GM10266 (cell line): Measurements from ENCODE around the gene PRPF8.
A peak's percentile ranks its signal among the peaks of the same experiment; 100 is the strongest.

Experiments used
- DNase-seq: peaks from one replicate; pipeline ENCODE4 v3.0.0; 2012; ENCODE audit errors: extremely low spot score
- TF ChIP-seq, protein P1 (sequence below): IDR thresholded peaks from 2 replicates; pipeline ENCODE4 v1.5.1; 2012; ENCODE audit warnings: mild to moderate bottlenecking, low read depth; ENCODE audit not compliant: control insufficient read depth, insufficient read depth; ENCODE audit errors: missing control alignments

PRPF8 gene

DNA sequence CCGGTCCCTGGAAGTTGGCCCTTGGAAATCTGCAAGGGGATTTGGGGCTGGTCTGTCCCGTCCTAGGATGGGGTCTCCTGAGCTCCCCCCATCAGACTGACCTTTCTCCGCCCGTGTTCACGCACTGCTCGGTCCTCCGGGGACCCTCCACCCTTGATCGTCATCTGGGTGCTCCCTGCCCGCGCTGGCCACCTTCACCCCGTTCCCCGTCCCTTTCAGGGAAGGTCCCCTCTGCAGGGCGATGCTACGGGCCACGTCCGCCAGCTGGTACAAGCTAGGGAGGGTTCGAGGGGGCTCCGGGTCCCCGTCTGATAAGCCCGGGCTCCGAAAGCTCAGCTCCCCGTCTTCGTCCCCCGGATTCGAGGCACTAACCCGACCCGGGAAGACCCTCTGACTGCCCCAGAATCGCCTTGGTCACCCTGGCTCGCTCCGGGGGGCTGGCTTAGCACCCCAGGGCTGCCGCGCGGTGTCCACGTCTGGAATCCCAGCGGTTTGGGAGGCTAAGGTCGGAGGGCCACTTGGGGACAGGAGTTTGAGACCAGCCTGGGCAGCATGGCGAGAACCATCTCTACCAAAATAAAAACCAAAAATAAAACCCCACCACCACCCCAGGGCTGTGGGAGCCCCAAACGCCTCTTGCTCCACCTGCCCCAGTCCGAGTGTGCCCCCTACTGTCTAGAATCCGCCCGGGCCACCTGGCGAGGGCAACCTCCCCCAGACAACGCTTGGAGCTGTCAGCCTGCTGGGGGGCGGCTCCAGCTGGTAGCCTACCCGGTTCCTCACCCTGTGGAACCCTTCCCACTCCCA is 55.0 kb downstream of the PRPF8 start:
- TF ChIP-seq, protein P1, sequence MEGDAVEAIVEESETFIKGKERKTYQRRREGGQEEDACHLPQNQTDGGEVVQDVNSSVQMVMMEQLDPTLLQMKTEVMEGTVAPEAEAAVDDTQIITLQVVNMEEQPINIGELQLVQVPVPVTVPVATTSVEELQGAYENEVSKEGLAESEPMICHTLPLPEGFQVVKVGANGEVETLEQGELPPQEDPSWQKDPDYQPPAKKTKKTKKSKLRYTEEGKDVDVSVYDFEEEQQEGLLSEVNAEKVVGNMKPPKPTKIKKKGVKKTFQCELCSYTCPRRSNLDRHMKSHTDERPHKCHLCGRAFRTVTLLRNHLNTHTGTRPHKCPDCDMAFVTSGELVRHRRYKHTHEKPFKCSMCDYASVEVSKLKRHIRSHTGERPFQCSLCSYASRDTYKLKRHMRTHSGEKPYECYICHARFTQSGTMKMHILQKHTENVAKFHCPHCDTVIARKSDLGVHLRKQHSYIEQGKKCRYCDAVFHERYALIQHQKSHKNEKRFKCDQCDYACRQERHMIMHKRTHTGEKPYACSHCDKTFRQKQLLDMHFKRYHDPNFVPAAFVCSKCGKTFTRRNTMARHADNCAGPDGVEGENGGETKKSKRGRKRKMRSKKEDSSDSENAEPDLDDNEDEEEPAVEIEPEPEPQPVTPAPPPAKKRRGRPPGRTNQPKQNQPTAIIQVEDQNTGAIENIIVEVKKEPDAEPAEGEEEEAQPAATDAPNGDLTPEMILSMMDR = peak; percentile 88
- DNase-seq = peak; percentile 85

DNA sequence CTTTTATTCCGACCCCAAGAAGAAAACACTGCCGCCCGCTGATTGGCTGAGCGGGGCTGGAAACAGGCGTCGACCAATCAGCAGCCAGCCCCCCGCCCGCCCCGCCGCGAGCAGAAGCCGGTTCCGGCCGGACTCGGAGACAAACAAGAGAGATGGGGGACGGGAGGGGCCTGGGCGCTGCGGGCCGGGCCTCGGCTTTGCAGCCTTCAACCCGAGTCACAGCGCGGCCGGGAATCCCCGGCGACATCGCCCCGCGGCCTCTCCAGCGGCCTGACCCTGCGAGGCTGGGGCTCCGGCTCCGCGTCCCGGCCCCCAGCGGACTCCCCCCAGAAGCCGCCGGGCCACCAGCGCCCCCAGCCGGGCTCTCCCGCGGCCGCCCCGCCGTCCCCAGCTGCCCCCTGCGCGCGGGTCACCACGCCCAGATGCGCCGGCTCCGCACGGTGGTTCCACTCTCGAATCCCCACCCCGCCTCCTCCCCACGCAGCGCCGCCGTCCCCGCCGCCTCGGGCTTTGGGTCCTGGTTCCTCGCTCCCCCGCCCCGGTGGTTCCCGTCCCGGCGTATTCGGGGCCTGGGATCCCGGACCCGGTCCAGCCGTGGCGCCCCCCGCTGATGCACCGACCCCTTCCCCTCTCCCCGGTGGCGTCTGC is 55.7 kb downstream of the PRPF8 start:
- TF ChIP-seq, protein P1 = peak; percentile 53
- peak; percentile 99 for DNase-seq

DNA sequence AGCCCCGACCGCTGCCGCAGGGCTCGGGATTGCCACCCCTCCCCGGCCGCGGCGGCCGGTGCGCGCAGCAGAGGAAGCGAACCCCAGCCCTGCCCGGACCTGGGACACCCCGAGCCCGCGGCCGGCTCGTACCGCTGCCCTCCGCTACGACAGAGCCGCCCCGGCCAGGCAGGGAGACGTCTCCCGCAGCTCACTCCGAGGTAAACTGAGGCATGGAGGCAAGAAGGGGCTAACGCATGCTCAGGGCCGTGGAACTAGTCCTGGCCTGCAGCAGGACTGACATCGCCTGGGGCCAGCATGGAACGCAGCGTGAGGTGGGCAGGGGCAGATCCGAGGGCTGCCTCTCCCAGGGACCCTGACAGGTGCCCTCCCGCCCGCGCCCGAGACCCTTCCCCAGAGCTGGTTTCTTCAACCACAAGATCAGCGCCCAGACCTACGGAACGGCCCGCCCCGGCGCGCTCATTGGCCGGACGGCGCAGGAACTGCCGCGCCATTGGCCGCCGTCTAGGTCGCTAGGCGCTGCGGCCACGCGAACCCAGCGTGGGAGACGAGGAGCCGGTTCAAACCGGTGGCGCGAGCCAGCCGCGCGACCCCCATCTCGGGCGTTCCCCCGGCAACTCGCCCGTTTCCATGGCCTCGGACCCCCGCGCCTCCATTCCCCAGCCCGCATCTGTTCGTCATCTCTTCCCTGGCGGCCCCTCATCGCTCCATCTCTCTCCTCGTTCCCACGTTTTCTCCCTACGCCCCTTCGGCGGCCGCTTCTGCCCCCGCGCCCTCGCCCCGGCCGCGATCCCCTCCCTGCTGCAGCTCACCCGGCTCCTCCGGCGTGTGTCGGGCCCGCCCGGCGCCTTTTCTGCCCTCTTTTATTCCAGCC is 56.4 kb downstream of the PRPF8 start, which contains the start of gene SLC43A2:
Gene SLC43A2, minus strand, starts transcription at position 853 of the 874 bp plus-strand sequence. CDS start 960 bp downstream, outside the sequence.
- TF ChIP-seq, protein P1 = no peak
- DNase-seq = peak; percentile 97

DNA sequence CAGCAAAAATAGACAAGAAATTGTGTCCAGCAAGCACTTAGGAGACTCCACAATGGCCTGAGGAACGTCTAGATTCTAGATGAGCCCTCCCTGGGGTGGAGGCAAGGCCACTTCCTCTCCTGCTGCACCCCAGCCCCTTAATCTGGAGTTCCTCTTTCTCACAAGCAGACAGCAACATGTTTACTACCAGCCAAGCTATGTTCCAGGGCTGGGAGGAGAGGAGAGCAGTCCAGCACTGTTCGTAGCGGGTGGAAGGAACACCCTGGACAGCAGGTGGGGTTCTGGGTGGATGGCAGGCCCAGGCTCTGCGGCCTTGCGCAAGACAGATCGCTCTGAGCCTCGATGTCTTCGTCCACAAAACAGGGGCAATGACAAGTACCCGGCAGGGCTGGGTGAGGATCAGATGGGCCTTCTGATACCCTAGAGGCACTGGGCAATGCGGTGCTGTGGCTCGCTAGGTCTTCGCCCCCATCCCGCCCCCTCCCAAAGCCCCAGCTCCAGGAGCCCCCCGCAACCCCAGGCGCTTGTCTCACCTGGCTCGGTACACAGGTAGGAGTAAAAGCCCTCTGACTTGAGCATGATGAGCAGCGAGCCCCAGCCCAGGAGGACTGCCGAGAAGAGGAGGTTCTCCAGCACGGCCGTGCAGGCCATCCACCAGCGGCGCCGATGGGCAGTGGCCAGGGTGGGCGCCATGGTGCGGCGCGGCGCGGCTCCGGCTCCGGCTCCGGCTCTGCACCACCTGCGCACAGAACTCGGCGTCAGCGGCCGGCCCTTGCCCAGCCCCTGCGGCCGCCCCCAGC is 57.3 kb downstream of the PRPF8 start:
- DNase-seq = peak; percentile 69
- TF ChIP-seq, protein P1 = no peak

DNA sequence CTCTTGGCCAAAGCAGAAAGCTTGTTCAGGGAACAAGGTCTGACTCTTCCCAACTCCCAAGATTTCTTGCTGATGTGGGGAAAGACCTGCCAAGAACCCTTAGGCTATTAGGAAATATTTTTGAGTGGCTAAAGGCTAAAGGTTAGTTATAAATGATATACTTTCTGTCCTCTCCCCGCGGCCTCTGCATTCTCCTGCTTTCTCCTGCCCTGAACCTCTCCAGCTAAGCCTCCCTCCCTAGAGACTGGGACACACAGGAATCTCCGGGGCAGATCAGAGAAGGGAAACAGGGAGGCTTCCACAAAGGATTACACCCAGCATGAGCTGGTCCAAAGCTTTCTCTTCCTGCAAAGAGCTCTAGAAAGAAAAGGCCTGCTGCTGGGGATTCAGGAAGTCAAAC is 58.3 kb downstream of the PRPF8 start:
- TF ChIP-seq, protein P1 = no peak
- DNase-seq = no peak

DNA sequence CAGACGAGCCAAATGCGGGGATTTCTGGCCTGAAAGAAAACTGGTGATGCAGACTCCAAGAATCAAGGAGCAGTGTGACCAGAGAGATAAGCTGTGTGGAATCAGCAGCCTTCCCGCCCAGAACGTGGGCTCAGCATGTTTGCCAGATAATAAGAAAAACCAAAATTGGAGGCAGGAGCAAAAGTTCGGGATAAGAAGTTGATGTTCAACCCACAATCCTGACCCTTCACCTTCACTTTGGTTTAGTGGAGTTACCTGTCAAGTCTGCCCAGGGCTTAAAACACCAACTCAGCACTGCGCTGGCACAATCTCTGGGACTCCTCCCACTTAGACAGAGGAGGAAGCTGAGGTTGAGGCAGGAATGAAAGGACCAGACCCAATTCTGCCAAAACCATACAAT is 59.1 kb downstream of the PRPF8 start:
- no peak for DNase-seq
- TF ChIP-seq, protein P1 = no peak
